ENCODE results near the gene FBP2. TPM values are rescaled to one million over a fixed set of nuclear protein-coding genes. Genes with fewer than 3 reads are reported as not detected.

FBP2 gene
- total and polyA plus RNA-seq, 2 donors (not counting 1 experiment from before 2014, with no cell fraction given), result not detected

GRCh38 chr9:94619026-94619425 lies 25.4 kb upstream of the FBP2 start:
- no peak overlapping the region for H3K4me3 ChIP-seq (replicated peaks in 1 of 4; ENCODE audit: control extremely low read depth in 1 of 4, insufficient read depth in 1 of 4, low read depth in 3 of 4, low read length in 4 of 4)
- no peaks in the 10 kb centered on the region for H3K27me3 ChIP-seq (ENCODE audit: control insufficient read depth, insufficient read depth, low read length)
- no peaks in the 10 kb centered on the region for H3K4me1 ChIP-seq (ENCODE audit: control insufficient read depth, extremely low read depth, insufficient read depth, low read length)
- H3K36me3 ChIP-seq (ENCODE audit: control insufficient read depth, insufficient read depth, low read length), result no peaks in the 10 kb centered on the region
- H3K27ac ChIP-seq (ENCODE audit: insufficient read depth, low read length), result no peak overlapping the region
- DNase-seq (ENCODE audit: low read depth in 2 of 2), result no peak
- TF ChIP-seq, protein P1, sequence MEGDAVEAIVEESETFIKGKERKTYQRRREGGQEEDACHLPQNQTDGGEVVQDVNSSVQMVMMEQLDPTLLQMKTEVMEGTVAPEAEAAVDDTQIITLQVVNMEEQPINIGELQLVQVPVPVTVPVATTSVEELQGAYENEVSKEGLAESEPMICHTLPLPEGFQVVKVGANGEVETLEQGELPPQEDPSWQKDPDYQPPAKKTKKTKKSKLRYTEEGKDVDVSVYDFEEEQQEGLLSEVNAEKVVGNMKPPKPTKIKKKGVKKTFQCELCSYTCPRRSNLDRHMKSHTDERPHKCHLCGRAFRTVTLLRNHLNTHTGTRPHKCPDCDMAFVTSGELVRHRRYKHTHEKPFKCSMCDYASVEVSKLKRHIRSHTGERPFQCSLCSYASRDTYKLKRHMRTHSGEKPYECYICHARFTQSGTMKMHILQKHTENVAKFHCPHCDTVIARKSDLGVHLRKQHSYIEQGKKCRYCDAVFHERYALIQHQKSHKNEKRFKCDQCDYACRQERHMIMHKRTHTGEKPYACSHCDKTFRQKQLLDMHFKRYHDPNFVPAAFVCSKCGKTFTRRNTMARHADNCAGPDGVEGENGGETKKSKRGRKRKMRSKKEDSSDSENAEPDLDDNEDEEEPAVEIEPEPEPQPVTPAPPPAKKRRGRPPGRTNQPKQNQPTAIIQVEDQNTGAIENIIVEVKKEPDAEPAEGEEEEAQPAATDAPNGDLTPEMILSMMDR (conservative IDR thresholded peaks at IDR 0.05 in 1 of 2, IDR thresholded peaks at IDR 0.05 in 1 of 2; ENCODE audit: low read depth in 1 of 2, low read length in 2 of 2), result no peak
- TF ChIP-seq EZH2 (IDR thresholded peaks at IDR 0.05; ENCODE audit: low read length, missing control alignments), result no peak
- H3K79me2 ChIP-seq (ENCODE audit: control insufficient read depth, insufficient read depth, low read length), result no peaks in the 10 kb centered on the region
- H3K9ac ChIP-seq (ENCODE audit: insufficient read depth, low read length), result no peak overlapping the region
- no peaks in the 10 kb centered on the region for H4K20me1 ChIP-seq (ENCODE audit: control insufficient read depth, extremely low read depth, insufficient read depth, low read length)
- no peak overlapping the region for H3K4me2 ChIP-seq (ENCODE audit: extremely low read depth, insufficient read depth, low read length)
- no peak overlapping the region for H2AFZ ChIP-seq (ENCODE audit: low read length)
- H3K9me3 ChIP-seq (ENCODE audit: control insufficient read depth, insufficient read depth, low read depth, low read length), result no peaks in the 10 kb centered on the region

DNA sequence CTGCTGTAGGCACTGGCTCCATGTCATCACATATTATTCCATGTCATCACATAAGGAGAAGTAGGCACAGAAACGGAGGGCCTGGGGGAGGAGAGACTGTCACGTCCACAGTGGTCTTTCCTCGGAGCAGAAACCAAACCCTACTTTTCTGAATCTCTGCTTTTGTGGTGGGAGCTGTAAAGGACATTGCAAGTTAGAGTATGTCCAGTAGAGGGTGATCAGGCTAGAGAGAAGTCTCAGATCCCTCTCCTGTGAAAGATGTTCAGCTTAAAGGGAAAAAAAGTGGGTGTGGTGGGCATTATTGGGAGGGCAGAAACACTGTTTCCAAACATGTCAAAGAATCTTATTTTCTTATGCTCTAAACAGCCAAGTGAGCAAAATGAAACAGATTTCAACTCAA lies 19.4 kb upstream of the FBP2 start:
- Histone ChIP-seq H3K36me3 (ENCODE audit: control insufficient read depth, insufficient read depth, low read length) (no peaks in the 10 kb centered on the region), H3K4me3 (replicated peaks in 1 of 4; ENCODE audit: control extremely low read depth in 1 of 4, insufficient read depth in 1 of 4, low read depth in 3 of 4, low read length in 4 of 4) (no peak overlapping the region), H3K4me2 (ENCODE audit: extremely low read depth, insufficient read depth, low read length) (no peak overlapping the region), H2AFZ (ENCODE audit: low read length) (no peak overlapping the region), H3K27ac (ENCODE audit: insufficient read depth, low read length) (no peak overlapping the region), H4K20me1 (ENCODE audit: control insufficient read depth, extremely low read depth, insufficient read depth, low read length) (no peaks in the 10 kb centered on the region), H3K27me3 (ENCODE audit: control insufficient read depth, insufficient read depth, low read length) (peaks cover 9% of the 10 kb centered on the region), H3K4me1 (ENCODE audit: control insufficient read depth, extremely low read depth, insufficient read depth, low read length) (no peaks in the 10 kb centered on the region), H3K9me3 (ENCODE audit: control insufficient read depth, insufficient read depth, low read depth, low read length) (no peaks in the 10 kb centered on the region), H3K9ac (ENCODE audit: insufficient read depth, low read length) (no peak overlapping the region), H3K79me2 (ENCODE audit: control insufficient read depth, insufficient read depth, low read length) (no peaks in the 10 kb centered on the region)
- TF ChIP-seq, protein P1 (conservative IDR thresholded peaks at IDR 0.05 in 1 of 2, IDR thresholded peaks at IDR 0.05 in 1 of 2; ENCODE audit: low read depth in 1 of 2, low read length in 2 of 2), result no peak
- no peak for TF ChIP-seq EZH2 (IDR thresholded peaks at IDR 0.05; ENCODE audit: low read length, missing control alignments)
- no peak for DNase-seq (ENCODE audit: low read depth in 2 of 2)

DNA sequence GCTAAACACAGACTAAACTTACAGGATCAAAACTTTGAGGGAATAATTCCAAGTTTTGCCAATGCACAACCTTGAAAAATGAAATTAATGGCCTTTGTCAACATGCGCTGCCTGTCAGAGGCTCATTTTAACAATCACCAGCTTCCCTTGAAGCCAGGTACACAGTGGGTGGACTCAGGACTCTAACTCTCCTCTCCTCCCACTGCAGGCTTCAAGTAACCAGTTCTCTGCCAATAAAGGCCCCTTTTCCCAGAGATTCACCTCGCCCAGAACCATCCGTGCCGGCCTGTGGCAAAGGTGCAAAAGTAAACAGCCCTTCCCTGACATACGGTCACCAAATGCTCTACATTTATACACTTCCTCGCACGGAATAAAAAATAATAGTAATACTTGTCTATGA lies 18.4 kb upstream of the FBP2 start:
- no peak overlapping the region for H3K9ac ChIP-seq (ENCODE audit: insufficient read depth, low read length)
- H3K79me2 ChIP-seq (ENCODE audit: control insufficient read depth, insufficient read depth, low read length), result no peaks in the 10 kb centered on the region
- H3K4me3 ChIP-seq (replicated peaks in 1 of 4; ENCODE audit: control extremely low read depth in 1 of 4, insufficient read depth in 1 of 4, low read depth in 3 of 4, low read length in 4 of 4), result no peak overlapping the region
- no peak overlapping the region for H3K27ac ChIP-seq (ENCODE audit: insufficient read depth, low read length)
- peaks cover 10% of the 10 kb centered on the region for H3K27me3 ChIP-seq (ENCODE audit: control insufficient read depth, insufficient read depth, low read length)
- DNase-seq (ENCODE audit: low read depth in 2 of 2), result no peak
- H3K9me3 ChIP-seq (ENCODE audit: control insufficient read depth, insufficient read depth, low read depth, low read length), result no peaks in the 10 kb centered on the region
- no peaks in the 10 kb centered on the region for H3K4me1 ChIP-seq (ENCODE audit: control insufficient read depth, extremely low read depth, insufficient read depth, low read length)
- no peaks in the 10 kb centered on the region for H4K20me1 ChIP-seq (ENCODE audit: control insufficient read depth, extremely low read depth, insufficient read depth, low read length)
- H2AFZ ChIP-seq (ENCODE audit: low read length), result no peak overlapping the region
- no peaks in the 10 kb centered on the region for H3K36me3 ChIP-seq (ENCODE audit: control insufficient read depth, insufficient read depth, low read length)
- no peak for TF ChIP-seq EZH2 (IDR thresholded peaks at IDR 0.05; ENCODE audit: low read length, missing control alignments)
- TF ChIP-seq, protein P1 (conservative IDR thresholded peaks at IDR 0.05 in 1 of 2, IDR thresholded peaks at IDR 0.05 in 1 of 2; ENCODE audit: low read depth in 1 of 2, low read length in 2 of 2), result no peak
- H3K4me2 ChIP-seq (ENCODE audit: extremely low read depth, insufficient read depth, low read length), result no peak overlapping the region
